ENCODE data around the gene TPK1.
A peak's percentile ranks its signal among the peaks of the same experiment; 100 is the strongest.

TPK1 gene

DNA sequence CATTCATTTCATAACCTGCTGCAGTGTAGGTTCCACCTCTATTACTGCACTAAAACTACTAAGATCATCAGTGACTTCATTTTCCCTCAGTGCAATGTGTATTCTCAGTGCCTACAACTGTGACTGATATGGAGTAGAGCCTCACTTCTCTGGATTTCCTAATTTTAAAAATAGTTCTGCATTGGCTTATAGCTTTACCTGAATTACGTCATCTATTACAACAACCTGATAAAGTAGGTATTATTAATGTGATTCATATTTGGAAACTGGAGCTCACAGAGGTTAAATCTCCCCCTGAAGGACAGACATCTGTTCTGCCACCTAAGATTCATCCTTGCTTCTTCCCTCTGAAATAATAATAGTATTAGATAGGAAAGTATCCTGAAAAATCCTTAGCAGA, 361.5 kb downstream of the TPK1 start:
- ChIA-PET CTCF (interaction anchor here (0.6 kb wide), 1 partner anchor 82 kb away, joined by 3 read pairs; no protein-coding TSS in a partner anchor), POLR2A (no interaction called here)
- Histone ChIP-seq H3K4me3 (ENCODE audit: low read depth, low read length) (no peak overlapping the region), H3K4me1 (ENCODE audit: control insufficient read depth, insufficient read depth, low read length) (no peaks in the 10 kb centered on the region), H3K27ac (ENCODE audit: extremely low read depth, low read depth, low read length) (no peak overlapping the region), H3K9me3 (ENCODE audit: control insufficient read depth, insufficient read depth, low read depth, low read length) (no peaks in the 10 kb centered on the region), H3K36me3 (ENCODE audit: control insufficient read depth in 2 of 2, insufficient read depth in 1 of 2, low read length in 2 of 2) (no peaks in the 10 kb centered on the region)
- no peak for TF ChIP-seq ZNF2 (tag by site-specific recombination; IDR thresholded peaks at IDR 0.05)
- TF ChIP-seq ZNF473 (tag by site-specific recombination; IDR thresholded peaks at IDR 0.05): no peak
- no peak for TF ChIP-seq BCL6B (tag by site-specific recombination; IDR thresholded peaks at IDR 0.05)
- TF ChIP-seq ZFP3 (tag by site-specific recombination; IDR thresholded peaks at IDR 0.05; ENCODE audit: low read depth): no peak
- no peak for TF ChIP-seq ZNF146 (tag by site-specific recombination; IDR thresholded peaks at IDR 0.05)
- TF ChIP-seq BCL11B (tag by site-specific recombination; IDR thresholded peaks at IDR 0.05; ENCODE audit: low read depth): no peak
- no peak for TF ChIP-seq ZNF416 (tag by site-specific recombination; IDR thresholded peaks at IDR 0.05)
- TF ChIP-seq KLF10 (tag by site-specific recombination; IDR thresholded peaks at IDR 0.05): no peak
- TF ChIP-seq ZNF791 (tag by site-specific recombination; IDR thresholded peaks at IDR 0.05): no peak
- TF ChIP-seq ZNF302 (tag by site-specific recombination; IDR thresholded peaks at IDR 0.05; ENCODE audit: low read depth): no peak
- TF ChIP-seq ZNF623 (tag by site-specific recombination; IDR thresholded peaks at IDR 0.05): no peak
- no peak for TF ChIP-seq GLI2 (tag by site-specific recombination; IDR thresholded peaks at IDR 0.05; ENCODE audit: borderline replicate concordance, low read depth)
- TF ChIP-seq ZNF624 (tag by site-specific recombination; IDR thresholded peaks at IDR 0.05): no peak
- no peak for TF ChIP-seq ZFP41 (tag by site-specific recombination; IDR thresholded peaks at IDR 0.05; ENCODE audit: borderline replicate concordance)
- TF ChIP-seq SETDB1 (IDR thresholded peaks at IDR 0.05; ENCODE audit: insufficient read length, low read length): no peak
- no peak for TF ChIP-seq ZNF654 (tag by site-specific recombination; IDR thresholded peaks at IDR 0.05; ENCODE audit: low read depth)
- TF ChIP-seq ZNF23 (tag by site-specific recombination; IDR thresholded peaks at IDR 0.05; ENCODE audit: borderline replicate concordance): no peak
- TF ChIP-seq SP3 (tag by site-specific recombination; IDR thresholded peaks at IDR 0.05): no peak

DNA sequence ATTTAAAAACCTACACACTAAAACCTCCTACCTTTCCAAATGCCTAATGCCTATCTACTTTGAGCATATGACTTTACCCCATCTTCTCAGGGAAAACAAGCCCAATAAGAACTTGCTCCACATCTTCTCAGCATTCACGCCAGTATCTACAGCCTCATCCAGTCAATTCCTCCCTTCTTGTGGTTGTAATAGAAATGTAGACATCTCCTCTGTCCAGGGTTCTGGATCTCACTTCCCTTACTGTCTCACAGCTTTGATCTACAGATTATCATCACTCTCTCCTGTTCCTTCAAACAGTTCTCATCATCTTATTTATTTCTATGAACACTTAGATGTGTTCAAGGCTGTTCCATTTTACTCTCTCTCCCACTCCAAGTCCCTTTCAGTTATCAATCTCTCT, 361.9 kb downstream of the TPK1 start:
- H3K36me3 ChIP-seq (ENCODE audit: control insufficient read depth in 2 of 2, insufficient read depth in 1 of 2, low read length in 2 of 2): no peaks in the 10 kb centered on the region
- TF ChIP-seq PRDM6 (tag by site-specific recombination; IDR thresholded peaks at IDR 0.05): no peak
- no peak for TF ChIP-seq ZNF112 (tag by site-specific recombination; IDR thresholded peaks at IDR 0.05)
- no peak for TF ChIP-seq ZNF510 (tag by site-specific recombination; IDR thresholded peaks at IDR 0.05; ENCODE audit: insufficient replicate concordance)
- no peak for TF ChIP-seq ZNF324 (tag by site-specific recombination; IDR thresholded peaks at IDR 0.05)
- no peak for TF ChIP-seq HOXA7 (CRISPR knock-in tag; IDR thresholded peaks at IDR 0.05; ENCODE audit: borderline replicate concordance)
- peak; percentile 77 for TF ChIP-seq REST (tag by site-specific recombination; IDR thresholded peaks at IDR 0.05)
- no peak for TF ChIP-seq ZNF777 (tag by site-specific recombination; IDR thresholded peaks at IDR 0.05; ENCODE audit: borderline replicate concordance)
- no peak for TF ChIP-seq ZNF416 (tag by site-specific recombination; IDR thresholded peaks at IDR 0.05)
- ChIA-PET POLR2A (no interaction called here), CTCF (interaction anchor here (0.6 kb wide), 1 partner anchor 82 kb away, joined by 3 read pairs; no protein-coding TSS in a partner anchor)
- H3K9me3 ChIP-seq (ENCODE audit: control insufficient read depth, insufficient read depth, low read depth, low read length): no peaks in the 10 kb centered on the region
- no peak overlapping the region for H3K4me3 ChIP-seq (ENCODE audit: low read depth, low read length)
- H3K4me1 ChIP-seq (ENCODE audit: control insufficient read depth, insufficient read depth, low read length): no peaks in the 10 kb centered on the region
- no peak overlapping the region for H3K27ac ChIP-seq (ENCODE audit: extremely low read depth, low read depth, low read length)

Data from HEK293 (cell line).